ENCODE results near the gene CCSER1. TPM values are rescaled to one million over a fixed set of nuclear protein-coding genes. Genes with fewer than 3 reads are reported as not detected.

The CCSER1 gene
- total RNA-seq (2021; fragmentation: NEBNext Ultra II Directional; extraction: Animal tissue kit (Norgen Biotek cat#: 25700)) (0.84 and 0.90 TPM in 2 replicates), polyA plus RNA-seq (2011; rRNA removed) (0.11 and 0.26 TPM in 2 replicates), polyA minus RNA-seq (2011; rRNA and poly(A)+ RNA removed) (2.4 and 3.8 TPM in 2 replicates)
- 0.41 TPM for polyA plus RNA-seq (2011; cell fraction: cytosol; rRNA removed)
- polyA plus RNA-seq (2011; cell fraction: nucleus; rRNA removed), result 0.37 TPM
- polyA plus RNA-seq (2012, experiment 1 of 2), result 0.15 to 1.2 TPM (median 0.41 TPM) in 4 replicates
- polyA plus RNA-seq (2012, experiment 2 of 2), result 0.07 TPM
- 0.20 TPM for polyA plus RNA-seq (2013, experiment 1 of 2)
- polyA plus RNA-seq (2013, experiment 2 of 2), result 0.33 TPM
- 0.73 TPM for polyA minus RNA-seq (2011; cell fraction: cytosol; rRNA and poly(A)+ RNA removed)
- 9.7 TPM for polyA minus RNA-seq (2011; cell fraction: nucleus; rRNA and poly(A)+ RNA removed)
- long read RNA-seq, experiment 1, partial matches to known transcripts, result 0 of 1 reads
- long read RNA-seq, experiment 1, other reads (novel, unspliced or antisense), result 1 of 1 reads
- long read RNA-seq, experiment 2, result 0 reads

- Histone ChIP-seq H2AK5ac (ENCODE audit: low read depth, low read length) (no peak within 1 kb of the TSS), H2AFZ (ENCODE audit: low read length) (peak within 1 kb of the TSS; percentile 96; the same call in 1 of the 2 replicates), H2BK15ac (ENCODE audit: low read length) (no peak within 1 kb of the TSS; the same call in 1 of the 2 replicates), H4K5ac (ENCODE audit: insufficient read length, low read depth, low read length) (no peak within 1 kb of the TSS), H3K9ac (replicated peaks in 1 of 4; ENCODE audit: extremely low read depth in 1 of 4, low read depth in 3 of 4, low read length in 3 of 4) (peak within 1 kb of the TSS; percentile 1 to 46 (median 20); a peak in 6 of 7 replicates), H3K4ac (replicated peaks; ENCODE audit: insufficient read length, low read depth, low read length) (no peak within 1 kb of the TSS), H4K8ac (ENCODE audit: extremely low read depth, insufficient read depth, low read length) (peak within 1 kb of the TSS; percentile 60; the same call in 1 of the 2 replicates), H4K91ac (replicated peaks; ENCODE audit: insufficient read length, low read length) (peak within 1 kb of the TSS; percentile 46), H3K14ac (ENCODE audit: insufficient read length) (no peak within 1 kb of the TSS), H3K36me3 (ENCODE audit: control insufficient read depth in 2 of 4, insufficient read depth in 4 of 4, low read length in 3 of 4) (no peaks in the 10 kb centered on the region), H3K27me3 (replicated peaks in 1 of 4; ENCODE audit: control insufficient read depth in 3 of 4, extremely low read depth in 1 of 4, insufficient read depth in 3 of 4, low read length in 3 of 4) (peaks cover 0 to 28% (median 14%) of the 10 kb centered on the region in 4 experiments; a peak in 6 of 7 replicates), H2BK12ac (ENCODE audit: low read depth, low read length) (peak within 1 kb of the TSS; percentile 18; the same call in 1 of the 2 replicates), H3K23ac (ENCODE audit: insufficient read length) (no peak within 1 kb of the TSS), H2BK5ac (ENCODE audit: low read depth, low read length) (no peak within 1 kb of the TSS), H3K79me2 (ENCODE audit: control insufficient read depth in 1 of 2, insufficient read depth in 2 of 2, low read length in 2 of 2) (no peaks in the 10 kb centered on the region), H3K4me1 (replicated peaks in 1 of 4; ENCODE audit: control insufficient read depth in 3 of 4, insufficient read depth in 4 of 4, low read length in 3 of 4) (peaks cover 2 to 9% (median 5%) of the 10 kb centered on the region in 4 experiments; a peak in 4 of 7 replicates), H3K23me2 (ENCODE audit: low read depth, low read length) (peaks cover 13% of the 10 kb centered on the region), H3K4me2 (ENCODE audit: insufficient read depth in 1 of 2, low read depth in 2 of 2, low read length in 2 of 2) (peak within 1 kb of the TSS; percentile 87 to 92), H3K56ac (replicated peaks; ENCODE audit: insufficient read length, low read depth, low read length) (peak within 1 kb of the TSS; percentile 52), H3K18ac (ENCODE audit: extremely low read depth, low read length) (peak within 1 kb of the TSS; percentile 65), H2BK20ac (ENCODE audit: low read length) (no peak within 1 kb of the TSS), H4K20me1 (replicated peaks in 1 of 2; ENCODE audit: control insufficient read depth in 1 of 2, insufficient read depth in 2 of 2, low read length in 2 of 2) (no peaks in the 10 kb centered on the region), H3K4me3 (ENCODE audit: extremely low read depth in 1 of 4, insufficient read depth in 2 of 4, low read depth in 3 of 4, low read length in 4 of 4) (peak within 1 kb of the TSS; percentile 69 to 87 (median 78)), H3K79me1 (ENCODE audit: low read depth, low read length) (no peaks in the 10 kb centered on the region), H2BK120ac (replicated peaks; ENCODE audit: low read depth, low read length) (no peak within 1 kb of the TSS), H3K27ac (ENCODE audit: low read depth, low read length) (no peak within 1 kb of the TSS), H3K9me3 (ENCODE audit: insufficient read depth in 2 of 2, low read depth in 1 of 2, low read length in 1 of 2) (no peaks in the 10 kb centered on the region)
- DNase-seq (ENCODE audit: low read depth in 1 of 2, low spot score in 2 of 2), result peak in 1 of 2 experiments; percentile 72
- CTCF ChIA-PET (ENCODE audit: partially characterized antibody), result interaction anchor here (1.0 kb wide), 1 partner anchor 172 kb away, joined by 3 read pairs; no protein-coding TSS in a partner anchor
- POLR2A ChIA-PET (ENCODE audit: partially characterized antibody), result interaction anchor here (1.2 kb wide), 1 partner anchor 71 kb away, joined by 3 read pairs; no protein-coding TSS in a partner anchor
- TF ChIP-seq MAFK (IDR thresholded peaks at IDR 0.05; ENCODE audit: low read depth, low read length) (no peak), BACH1 (IDR thresholded peaks at IDR 0.05; ENCODE audit: low read length) (peak; percentile 27; the same call in 1 of the 2 replicates), SIRT6 (IDR thresholded peaks at IDR 0.05; ENCODE audit: low read length) (no peak), KDM4A (IDR thresholded peaks at IDR 0.05; ENCODE audit: low read depth, low read length, severe bottlenecking) (peak; percentile 46), PHF8 (conservative IDR thresholded peaks at IDR 0.05; ENCODE audit: low read depth, low read length) (peak; percentile 71; the same call in 1 of the 2 replicates), RAD21 (IDR thresholded peaks at IDR 0.05 in 1 of 2, conservative IDR thresholded peaks at IDR 0.05 in 1 of 2; ENCODE audit: low read depth in 2 of 2, low read length in 2 of 2) (0 out of 4 replicates have a peak, but pooled peaks have one; percentile 1 to 4), POLR2A (IDR thresholded peaks at IDR 0.05; ENCODE audit: control extremely low read depth in 1 of 2, low read depth in 2 of 2, low read length in 2 of 2) (peak in 1 of 2 experiments; percentile 70; a peak in 1 of 3 replicates), TAF7 (optimal IDR thresholded peaks at IDR 0.05; ENCODE audit: borderline replicate concordance, low read depth, low read length) (no peak), TBP (IDR thresholded peaks at IDR 0.05; ENCODE audit: low read depth, low read length) (peak; percentile 64), SP2 (IDR thresholded peaks at IDR 0.05; ENCODE audit: low read length) (no peak), POLR2AphosphoS5 (IDR thresholded peaks at IDR 0.05; ENCODE audit: low read depth, low read length) (peak; percentile 77; the same call in 1 of the 2 replicates)
- FAIRE-seq, result no peak
- 1% methylated on average over 27 of the region's 35 CpGs; no CpG with 5 or more reads in 1 of the 2 experiments for WGBS, 2 experiments (ENCODE audit: extremely low coverage in 1 of 2, insufficient coverage in 1 of 2, insufficient read length in 1 of 2, insufficient replicate concordance in 2 of 2, low coverage in 1 of 2, low lambda C conversion rate in 2 of 2, missing lambda C conversion rate in 1 of 2)
These were observed at the start of gene CCSER1 for GRCh38 chr4:90127223-90127705. Gene CCSER1, plus strand, starts transcription at chr4:90127394.
